ENCODE results near the gene CAPN15.

DNA sequence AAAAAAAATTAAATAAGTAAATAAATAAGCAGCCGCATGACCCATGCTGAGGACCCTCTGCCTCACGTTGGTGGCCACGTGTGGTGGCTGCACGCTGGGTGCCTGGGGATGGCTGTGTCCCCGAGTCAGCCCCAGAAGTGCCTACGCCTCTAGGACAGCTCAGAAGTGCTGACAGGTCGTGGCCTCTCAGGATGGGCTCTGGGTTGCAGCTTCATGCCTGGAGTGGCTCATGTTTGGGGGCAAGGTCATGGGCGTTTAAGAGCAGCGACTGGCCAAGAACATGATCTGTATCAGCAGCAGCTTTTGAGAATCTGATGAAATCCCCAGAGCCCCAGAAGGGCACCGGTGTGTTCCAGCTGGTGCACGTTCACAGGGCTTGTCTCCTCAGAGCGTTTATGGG lies 26.8 kb upstream of the CAPN15 start:
- TF ChIP-seq EZH2 (IDR thresholded peaks at IDR 0.05; ENCODE audit: insufficient read depth, low read length) = no peak
- TF ChIP-seq, protein P1, sequence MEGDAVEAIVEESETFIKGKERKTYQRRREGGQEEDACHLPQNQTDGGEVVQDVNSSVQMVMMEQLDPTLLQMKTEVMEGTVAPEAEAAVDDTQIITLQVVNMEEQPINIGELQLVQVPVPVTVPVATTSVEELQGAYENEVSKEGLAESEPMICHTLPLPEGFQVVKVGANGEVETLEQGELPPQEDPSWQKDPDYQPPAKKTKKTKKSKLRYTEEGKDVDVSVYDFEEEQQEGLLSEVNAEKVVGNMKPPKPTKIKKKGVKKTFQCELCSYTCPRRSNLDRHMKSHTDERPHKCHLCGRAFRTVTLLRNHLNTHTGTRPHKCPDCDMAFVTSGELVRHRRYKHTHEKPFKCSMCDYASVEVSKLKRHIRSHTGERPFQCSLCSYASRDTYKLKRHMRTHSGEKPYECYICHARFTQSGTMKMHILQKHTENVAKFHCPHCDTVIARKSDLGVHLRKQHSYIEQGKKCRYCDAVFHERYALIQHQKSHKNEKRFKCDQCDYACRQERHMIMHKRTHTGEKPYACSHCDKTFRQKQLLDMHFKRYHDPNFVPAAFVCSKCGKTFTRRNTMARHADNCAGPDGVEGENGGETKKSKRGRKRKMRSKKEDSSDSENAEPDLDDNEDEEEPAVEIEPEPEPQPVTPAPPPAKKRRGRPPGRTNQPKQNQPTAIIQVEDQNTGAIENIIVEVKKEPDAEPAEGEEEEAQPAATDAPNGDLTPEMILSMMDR (IDR thresholded peaks at IDR 0.05; ENCODE audit: insufficient read depth, low read depth, low read length) = no peak
